Kidney capillary endothelial cell (primary cell): ENCODE measurements around the gene ZNF519.
"Not testable (repeated sequence)": the region's sequence is repeated elsewhere in the genome, so short reads cannot be mapped to it uniquely, and the experiment has no call there.

Experiments used
- DNase-seq: peaks from one replicate; pipeline ENCODE4 v3.0.0-alpha.2; 2018; ENCODE audit warnings: low spot score

ZNF519 gene

GRCh38 chr18:14147935-14148865 is 16.0 kb upstream of the ZNF519 start:
- DNase-seq = not testable (repeated sequence)

DNA sequence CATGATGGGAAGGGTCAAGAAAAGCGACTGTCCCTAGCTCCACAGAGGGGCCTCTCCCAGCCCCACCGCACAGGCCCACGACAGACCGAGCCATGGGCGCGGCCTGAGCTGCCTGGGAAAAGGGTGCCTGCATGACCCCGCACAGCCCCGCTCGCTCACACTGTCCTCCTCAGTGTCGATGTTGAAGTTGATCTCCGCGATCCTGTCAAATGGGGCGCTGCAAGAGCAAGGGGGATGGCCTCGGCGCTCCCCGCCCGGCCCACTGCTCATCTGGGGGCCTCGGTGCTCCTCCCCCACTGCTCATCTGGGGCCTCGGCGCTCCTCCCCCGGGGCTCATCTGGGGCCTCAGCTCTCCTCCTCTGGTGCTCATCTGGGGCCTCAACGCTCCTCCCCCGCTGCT is 14.5 kb upstream of the ZNF519 start:
- not testable (repeated sequence) for DNase-seq

DNA sequence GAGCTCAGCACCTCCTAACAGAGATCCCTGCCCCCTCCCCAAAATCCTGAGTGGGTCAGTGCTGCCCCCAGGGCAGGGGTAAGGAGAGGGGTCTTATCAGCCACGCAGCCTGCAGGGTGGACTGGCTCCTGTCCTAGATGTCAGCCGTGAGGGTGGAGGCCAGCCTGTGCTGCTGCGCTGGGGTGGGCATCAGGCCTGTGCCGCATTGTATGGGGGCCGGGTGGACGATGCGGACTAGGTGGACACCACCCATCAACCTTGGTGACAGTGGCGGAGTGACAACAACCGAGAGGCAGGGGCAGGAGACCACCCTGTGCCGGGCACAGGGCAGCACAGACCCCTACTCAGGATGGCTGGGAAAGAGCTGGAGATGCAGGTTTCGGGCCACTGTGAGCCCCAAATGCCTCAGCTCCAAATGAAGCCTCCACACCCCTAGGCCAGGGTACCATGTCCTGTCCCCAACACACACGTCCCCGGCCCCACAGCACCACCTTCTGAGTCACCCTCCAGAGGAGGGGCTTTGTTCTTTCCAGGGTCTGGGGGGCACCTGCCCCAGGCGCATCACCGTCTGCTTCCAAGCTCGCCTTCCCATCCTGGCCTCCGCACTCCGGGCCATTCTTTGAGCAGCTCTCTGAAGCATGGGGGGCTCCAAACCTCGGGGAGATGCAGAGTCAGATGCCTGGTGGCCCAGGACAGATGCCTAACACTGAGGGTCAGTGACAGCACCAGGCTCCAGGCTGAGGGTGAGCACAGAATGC is 13.5 kb upstream of the ZNF519 start:
- DNase-seq = not testable (repeated sequence)

DNA sequence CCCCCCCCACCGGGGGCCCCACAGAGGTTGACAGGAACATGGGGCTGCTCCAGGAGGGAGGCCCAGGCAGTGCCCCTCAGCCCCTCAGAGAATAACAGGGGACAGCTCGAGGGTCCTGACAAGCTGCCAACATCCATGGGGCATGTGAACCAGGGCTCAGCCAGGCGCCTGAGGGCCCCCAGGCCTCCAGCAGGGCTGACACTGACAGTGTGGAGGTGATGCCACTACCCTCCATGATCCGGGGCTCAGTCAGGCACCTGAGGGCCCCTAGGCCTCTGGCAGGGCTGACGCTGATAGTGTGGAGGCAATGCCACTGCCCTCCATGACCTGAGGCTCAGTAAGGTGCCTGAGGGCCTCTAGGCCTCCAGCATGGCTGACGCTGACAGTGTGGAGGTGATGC is 12.8 kb upstream of the ZNF519 start:
- not testable (repeated sequence) for DNase-seq

DNA sequence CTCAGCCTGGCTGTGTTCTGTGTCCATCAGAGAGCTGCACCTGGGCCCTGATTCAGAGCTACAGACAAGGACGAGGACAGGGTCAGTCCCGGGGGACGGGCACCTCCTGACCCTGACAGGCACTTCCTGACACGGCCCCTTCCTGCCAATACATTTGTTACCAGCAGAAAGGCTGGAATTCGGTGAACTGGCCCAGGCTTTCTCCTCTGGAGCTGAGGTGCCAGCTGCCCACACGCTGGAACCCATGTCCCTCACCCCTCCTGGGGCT is 12.3 kb upstream of the ZNF519 start:
- no peak for DNase-seq

- not testable (repeated sequence) for DNase-seq
These were observed 11.8 kb upstream of the ZNF519 start for GRCh38 chr18:14143871-14144627.

GRCh38 chr18:14143396-14143795 is 11.2 kb upstream of the ZNF519 start:
- not testable (repeated sequence) for DNase-seq

DNA sequence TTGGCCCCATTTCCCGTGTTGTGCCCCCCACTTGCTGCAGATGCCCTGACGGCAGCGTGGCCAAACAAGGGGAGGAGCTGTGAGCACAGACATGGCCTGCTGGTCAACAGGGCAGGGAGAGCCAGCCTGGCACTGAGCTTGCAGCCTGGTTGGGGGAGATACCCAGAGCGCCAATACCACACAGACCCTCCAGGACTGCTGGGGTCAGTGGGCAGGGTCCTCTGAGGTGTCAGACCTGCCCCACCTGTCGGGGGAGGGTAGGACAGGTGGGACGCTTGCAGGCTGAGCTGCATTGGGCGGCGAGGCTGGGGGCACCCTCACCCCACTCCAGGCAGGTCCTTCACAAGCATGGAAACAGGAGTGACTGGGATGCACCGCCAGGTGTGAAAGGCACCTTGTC is 9.9 kb upstream of the ZNF519 start:
- not testable (repeated sequence) for DNase-seq

DNA sequence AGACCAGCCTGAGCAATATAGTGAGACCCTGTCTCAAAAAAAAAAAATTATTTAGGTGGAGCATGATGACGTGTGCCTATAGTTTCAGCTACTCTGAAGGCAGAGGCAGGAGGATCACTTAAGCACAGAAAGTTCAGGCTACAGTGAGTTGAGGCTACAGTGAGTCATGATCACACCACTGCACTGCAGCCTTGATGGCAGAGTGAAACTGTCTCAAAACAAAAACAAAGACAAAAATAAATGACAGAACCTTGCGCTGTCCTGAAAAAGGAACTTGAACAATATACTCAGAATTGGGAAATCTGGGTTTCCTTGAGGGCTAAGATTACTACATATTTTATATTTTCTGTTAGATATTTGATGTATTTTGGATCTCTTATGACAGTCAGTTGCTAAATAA is 7.3 kb upstream of the ZNF519 start:
- DNase-seq = not testable (repeated sequence)

- DNase-seq = not testable (repeated sequence)
These were observed 5.7 kb upstream of the ZNF519 start for GRCh38 chr18:14137971-14138370.

DNA sequence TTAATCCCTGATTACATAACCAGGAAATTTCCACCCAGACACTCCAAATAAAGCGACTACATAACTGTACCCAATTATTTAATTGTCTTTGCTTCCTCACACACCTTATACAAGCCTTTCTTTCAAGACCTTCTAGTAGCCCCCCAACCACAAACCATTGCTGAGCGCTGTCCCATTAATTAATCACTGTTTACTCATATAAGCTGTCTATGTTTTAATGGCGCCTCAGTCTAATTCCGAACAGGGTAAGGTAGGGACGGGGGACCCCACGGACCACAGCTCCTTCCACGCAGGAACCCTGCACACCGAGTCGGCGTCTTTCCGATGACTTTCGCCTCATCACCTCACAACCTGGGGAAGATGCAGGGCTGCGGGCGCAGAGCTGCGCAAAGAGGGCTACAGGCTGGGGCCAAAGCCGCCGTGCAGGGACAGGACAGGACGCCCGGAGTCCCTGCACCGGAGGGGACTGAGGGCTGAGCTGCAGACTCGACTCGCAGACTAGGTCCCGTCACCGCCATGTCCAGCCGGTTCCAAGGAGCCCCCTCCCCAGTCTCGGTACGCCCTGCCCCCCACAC is 452 bp downstream of the ZNF519 start:
- not testable (repeated sequence) for DNase-seq

- DNase-seq = not testable (repeated sequence)
These were observed 1.4 kb downstream of the ZNF519 start for GRCh38 chr18:14130804-14131203.

GRCh38 chr18:14124689-14125088 is 7.5 kb downstream of the ZNF519 start:
- DNase-seq = no peak

DNA sequence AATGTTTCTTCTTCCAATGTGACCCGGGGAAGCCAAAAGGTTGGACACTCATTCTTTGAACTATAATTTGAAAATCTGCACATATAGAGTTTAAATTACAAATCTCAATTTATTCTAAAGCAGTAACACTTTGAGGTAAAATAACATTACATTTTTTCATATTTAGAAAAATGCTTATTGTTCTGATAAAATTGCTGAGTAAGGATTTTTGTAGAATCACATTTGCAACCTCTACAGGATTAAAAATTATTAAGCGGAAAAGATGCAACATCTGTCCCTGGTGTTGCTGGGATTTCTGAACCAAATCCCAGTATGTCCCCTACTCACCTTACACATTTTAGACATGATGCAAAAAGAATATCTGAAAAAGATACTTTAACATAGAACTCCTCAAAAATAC is 10.1 kb downstream of the ZNF519 start:
- DNase-seq = no peak

DNA sequence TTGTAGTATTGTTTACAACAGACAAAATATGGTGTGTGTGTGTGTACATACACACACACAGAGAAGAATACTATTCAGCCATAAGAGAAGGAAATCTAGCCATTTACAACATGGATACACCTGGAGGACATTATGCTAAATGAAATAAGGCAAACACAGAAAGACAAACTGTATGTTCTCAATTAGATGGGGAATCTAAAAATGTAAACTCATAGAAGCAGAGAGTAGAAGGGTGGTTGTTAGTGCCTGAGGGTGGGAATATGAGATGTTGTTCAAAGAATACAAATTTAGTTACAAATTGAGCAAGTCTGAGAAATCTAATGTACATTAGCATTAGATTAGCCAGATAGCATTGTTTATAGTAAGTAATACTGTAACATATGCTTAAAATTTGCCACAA is 11.3 kb downstream of the ZNF519 start:
- no peak for DNase-seq

GRCh38 chr18:14117606-14118005 is 14.6 kb downstream of the ZNF519 start:
- no peak for DNase-seq

GRCh38 chr18:14106906-14107305 is 25.3 kb downstream of the ZNF519 start:
- DNase-seq = no peak

- no peak for DNase-seq
These were observed 27.1 kb downstream of the ZNF519 start for GRCh38 chr18:14104906-14105748.

DNA sequence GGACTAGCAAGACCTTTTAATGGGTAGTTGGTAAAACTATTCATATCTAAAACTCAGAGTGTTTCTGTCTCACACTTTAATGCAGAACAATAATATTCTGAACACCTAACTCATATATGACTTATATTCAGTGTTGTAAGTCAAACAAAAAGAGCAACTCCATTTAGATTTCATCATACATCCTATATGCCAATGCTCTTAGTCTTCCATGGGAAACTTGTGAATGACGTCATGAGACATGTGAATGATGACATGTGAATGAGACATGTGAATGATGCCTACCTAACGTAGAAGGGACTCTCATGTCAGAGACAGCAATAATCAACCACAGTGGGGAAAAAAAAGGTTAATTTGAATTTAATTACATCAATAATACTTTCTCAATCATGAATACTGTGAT is 28.0 kb downstream of the ZNF519 start:
- no peak for DNase-seq

GRCh38 chr18:14100503-14101286 is 31.5 kb downstream of the ZNF519 start:
- no peak for DNase-seq
